Measurements from ENCODE around the gene PKHD1. TPM values are rescaled to one million over a fixed set of nuclear protein-coding genes. Genes with fewer than 3 reads are reported as not detected.

Gene PKHD1
- total RNA-seq, 1 donor from 2014 or later: not detected

- Histone ChIP-seq H3K27ac (no peak overlapping the region), H3K4me3 (no peak overlapping the region), H3K4me1 (no peaks in the 10 kb centered on the region), H3K36me3 (no peaks in the 10 kb centered on the region), H3K9me3 (no peaks in the 10 kb centered on the region), H3K27me3 (no peaks in the 10 kb centered on the region)
- TF ChIP-seq CTCF (IDR thresholded peaks at IDR 0.05): no peak
- no peak for DNase-seq (ENCODE audit: low spot score in 2 of 2)
- intact Hi-C loops (cut with DNase I): no loop called here
Observed at GRCh38 chr6:52074155-52074554, 13.3 kb downstream of the PKHD1 start.

- Histone ChIP-seq H3K27ac (no peak overlapping the region), H3K36me3 (no peaks in the 10 kb centered on the region), H3K9me3 (no peaks in the 10 kb centered on the region), H3K27me3 (no peaks in the 10 kb centered on the region), H3K4me1 (no peaks in the 10 kb centered on the region), H3K4me3 (no peak overlapping the region)
- TF ChIP-seq CTCF (IDR thresholded peaks at IDR 0.05): no peak
- intact Hi-C loops (cut with DNase I): no loop called here
- no peak for DNase-seq (ENCODE audit: low spot score in 2 of 2)
Observed at GRCh38 chr6:52065621-52066020, 21.8 kb downstream of the PKHD1 start.

GRCh38 chr6:52063584-52064344, 23.6 kb downstream of the PKHD1 start:
- DNase-seq (ENCODE audit: low spot score in 2 of 2): peak in 1 of 2 donors; percentile 63
- H3K9me3 ChIP-seq: no peaks in the 10 kb centered on the region
- no peaks in the 10 kb centered on the region for H3K4me1 ChIP-seq
- H3K4me3 ChIP-seq: no peak overlapping the region
- intact Hi-C loops (cut with DNase I): no loop called here
- H3K27me3 ChIP-seq: no peaks in the 10 kb centered on the region
- TF ChIP-seq CTCF (IDR thresholded peaks at IDR 0.05): peak in 2 of 3 experiments; percentile 27 to 33
- H3K27ac ChIP-seq: no peak overlapping the region
- no peaks in the 10 kb centered on the region for H3K36me3 ChIP-seq

GRCh38 chr6:52061481-52061880, 25.9 kb downstream of the PKHD1 start:
- intact Hi-C loops (cut with DNase I): no loop called here
- no peak for DNase-seq (ENCODE audit: low spot score in 2 of 2)
- H3K36me3 ChIP-seq: no peaks in the 10 kb centered on the region
- TF ChIP-seq CTCF (IDR thresholded peaks at IDR 0.05): no peak
- no peaks in the 10 kb centered on the region for H3K27me3 ChIP-seq
- no peak overlapping the region for H3K4me3 ChIP-seq
- H3K4me1 ChIP-seq: no peaks in the 10 kb centered on the region
- no peak overlapping the region for H3K27ac ChIP-seq
- H3K9me3 ChIP-seq: no peaks in the 10 kb centered on the region

- no peaks in the 10 kb centered on the region for H3K27me3 ChIP-seq
- H3K36me3 ChIP-seq: no peaks in the 10 kb centered on the region
- no peaks in the 10 kb centered on the region for H3K4me1 ChIP-seq
- H3K9me3 ChIP-seq: no peaks in the 10 kb centered on the region
- TF ChIP-seq CTCF (IDR thresholded peaks at IDR 0.05): no peak
- H3K4me3 ChIP-seq: no peak overlapping the region
- H3K27ac ChIP-seq: no peak overlapping the region
- DNase-seq (ENCODE audit: low spot score in 2 of 2): no peak
- intact Hi-C loops (cut with DNase I): no loop called here
Observed at GRCh38 chr6:52059821-52060220, 27.6 kb downstream of the PKHD1 start.
